Eye (tissue), 1 donor: Measurements from ENCODE around the gene TMCC1.
A peak's percentile ranks its signal among the peaks of the same experiment; 100 is the strongest.
"Not testable (repeated sequence)": the region's sequence is repeated elsewhere in the genome, so short reads cannot be mapped to it uniquely, and the experiment has no call there.

Source experiments
- DNase-seq: peaks from one replicate; pipeline ENCODE4 v3.0.0-alpha.2; 2015

TMCC1 gene

DNA sequence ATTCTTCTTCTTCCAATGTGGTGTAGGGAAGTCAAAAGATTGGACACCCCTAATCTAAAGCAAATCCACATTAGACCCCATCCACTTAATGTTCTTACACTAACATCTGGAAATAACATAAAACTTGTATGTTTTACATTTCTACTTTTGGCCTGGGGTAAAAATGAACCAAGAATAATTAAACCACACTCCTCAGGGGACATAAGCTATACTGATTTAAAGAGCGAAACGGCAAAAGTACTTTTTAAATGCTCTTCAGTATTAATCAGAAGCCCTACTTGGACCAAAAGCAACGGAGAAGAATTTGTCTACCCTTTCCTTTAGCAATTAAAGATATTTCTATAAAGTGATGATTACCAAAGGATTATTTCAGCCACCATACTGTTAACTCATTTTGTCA lies 123.9 kb downstream of the TMCC1 start:
- DNase-seq: no peak

DNA sequence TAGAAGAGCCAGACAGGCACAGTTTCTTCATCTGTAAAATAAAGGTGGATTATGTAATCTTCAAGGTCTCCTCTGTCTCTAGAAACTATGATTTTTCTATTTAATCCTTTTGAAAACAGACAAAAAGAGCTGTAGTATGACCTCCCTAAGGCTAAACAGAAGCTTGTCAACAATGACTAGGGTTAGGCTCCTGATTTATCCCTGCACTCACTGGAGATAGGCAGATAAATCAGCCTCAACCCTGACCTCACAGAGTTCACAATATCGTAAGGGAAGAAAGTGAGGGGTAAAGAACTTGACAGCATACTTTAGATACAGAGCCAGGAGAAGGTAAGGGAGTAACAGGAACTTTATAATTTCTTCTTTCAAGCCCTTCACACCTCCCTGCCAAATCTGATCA lies 124.8 kb downstream of the TMCC1 start:
- no peak for DNase-seq

DNA sequence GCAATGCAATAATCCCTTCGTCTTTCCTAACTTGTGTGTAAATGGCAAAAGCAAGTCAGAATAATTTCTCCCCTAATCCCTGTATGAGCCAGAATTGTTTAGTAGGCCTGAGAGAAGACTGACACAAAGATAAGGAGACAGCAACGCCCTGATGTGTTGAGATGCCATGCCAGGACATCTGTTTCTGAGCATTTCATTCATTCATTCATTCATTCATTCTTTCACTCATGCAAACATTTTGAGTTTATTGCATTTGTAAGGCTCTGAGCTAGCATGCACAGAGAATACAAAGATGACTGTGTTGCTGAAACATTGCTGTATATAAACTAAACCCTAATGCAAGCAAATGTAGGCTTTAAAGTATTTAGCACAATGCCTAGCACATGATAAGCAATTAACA lies 127.4 kb downstream of the TMCC1 start:
- DNase-seq: no peak

DNA sequence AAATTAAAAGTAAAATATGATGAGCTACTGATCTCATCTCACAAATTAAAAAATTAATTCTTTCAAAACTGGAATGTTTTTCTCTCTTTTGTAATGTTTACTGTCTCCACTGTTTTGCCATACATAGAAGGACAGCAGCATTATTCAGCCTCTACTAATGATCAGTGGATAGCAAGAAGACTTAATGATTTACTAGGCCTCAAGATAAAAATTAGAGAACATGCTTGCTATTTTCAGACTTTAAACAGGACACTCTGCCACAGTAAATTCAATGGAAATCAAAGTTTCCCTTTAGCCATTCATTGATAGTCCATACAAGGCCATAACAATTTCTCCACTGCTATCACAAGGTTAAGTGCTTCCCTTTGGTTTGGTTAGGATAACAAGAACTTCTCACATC lies 129.4 kb downstream of the TMCC1 start:
- DNase-seq: no peak

DNA sequence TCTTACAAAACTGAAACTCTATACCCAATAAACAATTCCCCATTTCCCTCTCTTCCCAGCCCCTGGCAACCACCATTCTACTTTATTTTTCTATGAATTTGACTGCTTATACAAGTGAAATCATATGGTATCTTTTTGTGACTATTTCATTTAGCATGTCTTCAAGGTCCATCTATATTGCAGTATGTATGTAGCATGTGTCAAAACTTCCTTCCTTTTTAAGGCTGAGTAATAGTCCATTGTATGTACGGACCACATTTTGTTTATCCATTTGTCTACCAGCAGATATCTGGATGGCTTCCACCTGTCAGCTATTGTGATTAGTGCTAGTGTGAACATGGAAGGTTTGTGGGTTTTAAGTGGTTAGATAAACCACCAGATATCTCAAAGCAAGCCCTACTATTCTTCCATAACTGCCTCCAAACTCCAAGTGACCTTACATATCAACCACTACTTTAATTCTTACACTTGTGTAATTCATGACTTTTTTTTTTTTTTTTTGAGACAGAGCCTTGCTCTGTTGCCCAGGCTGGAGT lies 134.7 kb downstream of the TMCC1 start:
- no peak for DNase-seq

DNA sequence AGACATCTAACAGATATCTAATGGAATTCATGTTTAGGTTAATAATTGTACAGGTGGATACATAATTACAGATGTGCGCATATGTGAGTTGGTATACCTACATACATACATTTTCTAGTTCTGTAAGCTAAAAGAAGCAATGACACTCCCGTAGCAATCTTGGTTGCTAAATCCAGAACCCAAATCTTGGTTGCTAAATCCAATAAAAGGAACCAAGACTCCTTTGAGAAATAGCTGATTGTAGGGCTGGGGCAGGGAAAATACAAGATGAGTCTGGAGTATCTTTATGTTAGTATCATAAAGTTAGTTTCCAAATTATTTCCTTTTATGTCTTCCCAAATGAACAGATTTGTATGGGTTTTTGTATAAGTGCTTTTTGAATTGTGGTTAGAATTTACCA lies 135.2 kb downstream of the TMCC1 start:
- DNase-seq: no peak

DNA sequence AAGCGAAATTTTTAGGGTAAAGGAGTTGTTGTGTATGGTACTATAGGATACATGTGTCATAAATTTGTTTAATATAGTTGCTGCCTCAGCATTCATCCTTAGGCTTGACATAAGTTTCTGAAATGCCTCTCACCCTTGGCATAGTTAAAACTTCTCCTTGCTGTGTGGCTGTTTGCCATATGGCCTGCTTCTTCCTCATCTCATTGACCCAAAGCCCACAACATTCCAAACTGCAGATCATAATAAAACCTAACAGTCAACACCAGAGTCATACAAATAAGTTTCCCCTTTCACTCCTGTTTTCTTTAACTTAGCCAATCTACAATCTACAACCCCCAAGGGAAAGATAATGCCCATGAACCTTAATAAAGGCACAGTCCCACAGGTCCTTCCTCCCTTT lies 136.6 kb downstream of the TMCC1 start:
- DNase-seq: no peak

DNA sequence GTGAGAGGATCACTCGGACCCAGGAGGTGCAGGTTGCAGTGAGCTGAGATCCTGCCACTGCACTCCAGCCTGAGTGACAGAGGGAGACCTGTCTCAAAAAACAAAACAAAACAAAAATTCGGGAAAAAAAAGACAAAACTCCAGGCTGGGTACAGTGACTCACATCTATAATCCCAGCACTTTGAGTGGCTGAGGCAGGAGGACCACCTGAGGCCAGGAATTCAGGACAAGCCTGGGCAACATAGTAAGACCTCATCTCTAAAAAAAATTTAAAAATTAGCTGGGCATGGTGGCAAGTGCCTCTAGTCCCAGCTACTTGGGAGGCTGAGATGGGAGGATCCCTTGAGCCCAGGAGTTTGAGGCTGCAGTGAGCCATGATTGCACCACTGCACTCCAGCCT lies 142.4 kb downstream of the TMCC1 start:
- not testable (repeated sequence) for DNase-seq

DNA sequence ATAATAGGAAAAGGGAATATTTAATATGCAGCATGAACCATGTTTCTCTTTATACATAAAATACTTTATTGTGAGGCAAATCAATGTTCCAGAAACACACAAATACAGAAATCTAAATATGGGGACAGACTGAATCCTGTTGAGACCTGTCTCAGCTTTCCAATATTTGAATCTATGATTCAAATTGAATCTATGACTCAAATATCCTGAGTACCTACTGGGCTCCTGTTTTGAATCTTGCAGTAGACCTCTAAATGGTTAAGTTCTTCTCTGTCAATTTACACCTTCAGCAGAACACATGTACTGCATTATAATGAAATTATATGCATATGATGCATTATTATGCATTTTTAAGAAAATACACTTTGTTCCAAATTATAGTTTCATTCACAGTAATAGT lies 143.8 kb downstream of the TMCC1 start:
- DNase-seq: no peak

DNA sequence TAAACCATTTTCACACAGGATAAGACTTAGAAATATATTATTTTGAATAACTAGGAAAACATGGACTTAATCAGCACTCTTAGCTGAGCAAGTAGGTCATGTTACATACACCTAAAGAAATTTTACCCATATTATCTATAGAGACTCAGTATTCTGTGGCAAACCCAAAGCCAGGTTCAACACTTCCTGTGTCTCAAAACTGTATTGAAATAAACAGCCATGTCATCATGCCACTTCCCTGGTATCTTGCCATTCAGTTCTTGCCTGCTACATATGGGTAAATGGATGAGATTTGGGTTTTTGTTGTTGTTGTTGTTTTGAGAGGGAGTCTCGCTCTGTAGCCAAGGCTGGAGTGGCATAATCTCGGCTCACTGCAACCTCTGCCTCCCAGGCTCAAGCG lies 145.5 kb downstream of the TMCC1 start:
- no peak for DNase-seq

DNA sequence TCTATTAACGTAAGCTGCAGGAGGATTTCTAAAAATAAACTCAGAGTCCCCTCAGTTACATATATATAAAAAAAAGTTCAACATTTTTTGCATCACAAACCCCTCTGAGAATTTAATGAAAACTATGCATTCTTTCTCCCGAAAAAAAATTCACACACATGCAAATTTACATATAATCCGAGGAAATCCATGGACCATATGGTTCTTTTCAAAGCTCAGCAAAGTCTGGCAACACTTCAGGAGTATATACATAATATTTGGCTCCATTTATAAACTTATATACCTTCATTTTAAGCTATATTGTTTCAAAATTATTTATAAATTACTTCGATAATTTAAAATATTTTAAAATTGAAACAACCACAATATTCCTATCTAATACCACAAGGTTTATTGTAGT lies 146.4 kb downstream of the TMCC1 start:
- no peak for DNase-seq

DNA sequence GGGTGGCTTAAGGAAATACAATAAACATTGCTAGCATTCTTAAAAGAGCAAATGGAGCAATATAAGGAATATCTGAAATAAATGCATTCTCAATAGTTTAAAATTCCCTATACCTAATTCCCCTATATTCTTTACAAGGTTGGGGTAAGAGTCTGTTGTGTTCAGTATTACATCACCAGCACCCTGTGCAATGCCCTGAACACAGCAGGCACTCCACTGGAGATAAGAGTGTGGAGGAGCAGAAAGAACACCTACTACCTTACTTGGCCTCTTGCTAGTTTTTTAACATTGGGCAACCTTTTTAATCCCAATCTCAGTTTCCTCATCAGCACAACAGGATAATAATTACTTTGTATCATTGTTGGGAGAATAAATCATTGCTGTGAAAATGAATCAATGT lies 146.9 kb downstream of the TMCC1 start:
- DNase-seq: no peak

DNA sequence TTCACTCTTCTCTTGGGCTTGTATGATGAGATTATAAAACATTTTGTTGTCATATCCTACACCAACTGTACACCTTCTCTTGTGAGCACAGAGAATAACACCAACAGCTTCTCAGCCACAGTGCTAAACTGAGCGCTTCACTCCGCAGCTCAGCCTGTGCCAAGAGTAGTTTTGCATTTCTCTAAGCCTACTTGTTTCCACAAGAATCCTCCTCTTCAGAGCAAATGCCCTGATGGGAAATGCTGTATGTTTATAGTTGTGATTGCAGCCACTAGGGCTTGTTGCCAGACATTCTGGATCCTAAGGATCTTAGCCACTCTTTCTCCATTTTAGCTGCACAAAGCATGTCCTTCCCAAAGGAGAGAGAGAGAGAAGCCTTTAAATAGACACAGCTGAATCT lies 148.3 kb downstream of the TMCC1 start:
- DNase-seq: peak; percentile 38

DNA sequence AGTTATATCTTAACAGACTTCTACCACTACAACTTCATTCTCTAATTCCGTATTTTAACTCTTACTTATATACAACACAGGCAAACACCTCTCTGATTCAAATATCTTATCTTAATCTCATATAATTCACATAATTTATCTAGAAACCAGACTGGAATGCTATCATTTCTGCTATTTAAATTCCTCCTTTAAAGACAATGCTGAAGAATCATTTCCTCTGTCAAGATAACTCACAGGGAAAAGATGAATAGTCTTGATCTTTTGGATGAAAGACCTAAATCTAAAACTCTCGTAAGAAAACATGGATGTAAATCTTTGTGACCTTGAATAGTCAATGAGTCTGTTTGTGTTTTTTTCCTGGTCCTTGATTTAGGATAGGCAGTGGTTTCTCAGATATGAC lies 151.7 kb downstream of the TMCC1 start:
- no peak for DNase-seq

DNA sequence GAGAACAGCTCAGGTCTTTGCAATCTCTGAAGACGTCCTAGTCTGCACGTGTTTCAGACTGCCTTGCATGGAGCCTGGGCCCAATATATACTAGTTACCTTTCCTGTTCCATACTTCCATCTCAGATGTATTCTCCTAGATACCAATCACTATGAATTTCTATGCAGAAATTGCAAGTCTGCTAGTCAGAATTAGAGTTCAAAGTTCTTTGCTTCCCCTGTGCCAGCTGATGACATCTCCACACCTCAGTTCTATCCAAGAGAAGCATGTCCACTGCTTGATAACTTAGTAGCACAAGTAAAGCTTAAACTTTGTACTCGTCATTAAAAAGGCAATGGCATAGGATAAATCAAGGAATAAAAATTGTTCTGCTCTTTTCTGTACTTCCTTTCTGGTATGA lies 153.4 kb downstream of the TMCC1 start:
- no peak for DNase-seq

DNA sequence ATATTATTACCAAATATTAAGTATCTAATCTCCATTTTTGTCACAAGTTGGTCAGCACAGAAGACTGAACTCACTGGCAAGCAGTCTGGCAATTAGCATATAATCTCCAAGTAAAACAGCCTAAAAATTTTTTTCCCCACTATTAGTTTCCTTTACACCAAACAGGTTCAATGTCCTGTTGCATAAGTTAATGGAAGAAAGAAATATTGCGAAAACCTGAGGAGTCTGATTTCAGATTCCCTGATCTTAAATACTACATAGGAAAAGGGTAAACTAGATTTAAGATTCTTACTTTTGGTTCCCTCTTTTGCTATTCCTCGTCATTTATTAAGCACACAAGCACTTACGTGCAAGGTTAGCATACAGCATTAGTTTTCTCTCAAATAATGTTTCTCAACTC lies 153.9 kb downstream of the TMCC1 start:
- DNase-seq: no peak

DNA sequence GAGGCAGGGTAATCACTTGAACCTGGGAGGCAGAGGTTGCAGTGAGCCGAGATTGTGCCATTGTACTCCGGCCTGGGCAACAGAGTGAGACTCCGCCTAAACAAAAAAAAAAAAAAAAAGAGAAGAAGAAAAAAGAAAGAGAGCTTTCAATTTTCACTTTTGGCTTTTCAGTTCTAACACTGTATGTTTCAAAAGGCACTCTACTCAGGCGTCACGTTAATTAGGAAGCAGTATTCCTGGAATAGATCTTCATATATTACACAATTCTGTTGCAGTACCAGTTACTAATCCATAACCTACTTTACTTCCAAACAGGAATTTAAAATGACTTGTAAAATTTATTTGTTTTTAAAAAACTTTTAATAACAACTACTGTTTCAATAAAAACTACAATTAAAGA lies 155.3 kb downstream of the TMCC1 start:
- no peak for DNase-seq

DNA sequence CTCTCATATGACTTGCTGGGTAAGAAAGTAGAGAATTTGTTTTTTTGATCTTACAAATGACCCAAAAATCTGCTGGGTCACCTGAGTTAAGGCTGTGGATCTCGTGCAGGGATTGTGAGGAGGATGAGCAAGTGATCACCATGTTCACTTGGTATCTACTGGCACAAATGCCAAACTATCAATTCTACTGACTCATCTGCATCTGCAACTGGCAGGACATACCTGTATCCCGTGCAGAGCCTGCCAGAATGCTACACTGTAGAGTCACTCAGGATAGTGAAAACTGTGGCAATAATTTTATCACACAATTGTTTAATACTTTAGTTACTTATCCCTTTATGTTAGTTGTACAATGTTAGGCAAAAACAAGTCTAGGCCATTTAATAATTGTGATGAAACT lies 157.4 kb downstream of the TMCC1 start:
- no peak for DNase-seq

DNA sequence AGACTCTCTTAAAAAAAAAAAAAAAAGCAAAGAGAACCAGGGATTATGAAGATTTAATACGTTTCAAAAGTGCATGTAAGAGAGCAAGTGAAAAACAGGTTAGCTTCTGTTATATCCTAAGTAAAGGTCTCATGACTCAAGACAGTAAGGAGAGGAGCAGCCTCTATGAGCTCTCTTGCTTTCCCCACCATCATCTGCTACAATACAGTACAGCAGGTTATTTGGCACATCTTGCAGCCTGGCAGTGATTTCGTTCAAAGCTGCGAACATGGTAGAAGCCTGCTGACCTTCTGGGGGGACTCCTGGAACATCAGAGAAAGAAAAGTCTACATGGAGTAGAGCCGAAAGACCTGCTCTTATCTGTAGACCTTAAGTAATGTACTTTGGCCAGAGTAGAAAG lies 157.9 kb downstream of the TMCC1 start:
- no peak for DNase-seq

DNA sequence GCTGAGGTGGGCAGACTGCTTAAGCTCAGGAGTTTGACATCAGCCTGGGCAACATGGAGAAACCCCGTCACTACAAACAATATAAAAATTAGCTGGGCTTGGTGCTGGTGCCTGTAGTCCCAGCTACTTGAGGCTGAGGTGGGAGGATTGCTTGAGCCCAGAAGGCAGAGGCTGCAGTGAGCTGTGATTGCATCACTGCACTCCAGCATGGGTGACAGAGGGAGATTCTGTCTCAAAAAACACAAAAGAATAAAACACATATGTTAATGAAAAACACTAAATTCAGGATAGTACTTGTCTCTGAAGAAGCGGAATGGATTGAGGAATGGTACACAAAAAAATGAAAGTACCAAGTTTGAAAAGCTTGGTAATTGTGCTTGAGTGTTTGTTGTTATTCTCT lies 159.1 kb downstream of the TMCC1 start:
- no peak for DNase-seq

DNA sequence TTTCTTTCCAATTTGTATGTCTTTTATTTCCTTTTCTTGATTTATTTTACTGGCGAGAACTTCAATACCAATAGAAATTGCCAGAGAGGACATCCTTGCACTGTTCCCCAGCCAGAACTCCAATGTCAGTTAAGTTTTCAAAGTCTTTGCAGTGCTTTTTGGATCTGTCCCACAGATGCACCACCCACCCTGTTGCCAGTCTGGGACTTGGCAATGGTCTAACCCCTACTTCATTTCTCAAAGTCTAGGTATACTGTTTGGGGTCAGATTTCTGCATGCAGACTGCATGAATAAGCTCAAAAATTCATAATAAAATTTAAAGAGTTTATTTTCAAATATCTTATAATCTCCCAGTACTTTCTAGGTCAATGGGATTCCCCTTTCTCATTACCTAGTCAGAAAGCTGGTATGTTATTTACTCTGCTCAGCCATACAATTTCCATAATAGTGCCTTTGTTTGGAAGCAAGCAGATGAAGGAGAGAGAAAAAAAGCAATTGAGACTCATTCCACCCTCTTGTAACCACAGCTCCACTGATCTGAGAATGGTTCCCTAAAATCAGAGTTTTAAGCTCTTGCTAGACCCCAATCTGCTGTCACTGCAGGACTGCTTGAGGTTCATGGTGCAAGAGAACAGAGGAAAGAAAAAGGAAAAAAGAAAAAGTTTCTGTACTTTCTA lies 161.2 kb downstream of the TMCC1 start:
- DNase-seq: no peak

DNA sequence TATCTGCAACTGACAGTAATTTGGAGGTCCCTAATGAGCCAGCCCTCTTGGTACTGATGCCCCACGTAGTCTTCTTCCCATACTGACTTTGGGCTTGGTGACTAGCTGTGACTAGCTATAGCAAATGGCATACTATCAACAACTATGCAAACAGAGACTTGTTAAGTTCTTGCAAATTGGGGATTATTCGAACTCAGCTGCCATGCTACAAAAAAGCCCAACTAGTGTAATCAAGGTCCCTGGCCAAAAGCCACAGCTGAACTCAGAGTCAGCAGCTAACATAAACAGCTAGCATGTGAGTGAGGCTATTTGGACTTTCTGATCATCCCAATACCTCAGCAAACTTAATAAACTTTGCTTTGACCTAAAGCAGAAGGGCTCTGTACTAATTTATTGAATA lies 165.8 kb downstream of the TMCC1 start:
- DNase-seq: no peak

DNA sequence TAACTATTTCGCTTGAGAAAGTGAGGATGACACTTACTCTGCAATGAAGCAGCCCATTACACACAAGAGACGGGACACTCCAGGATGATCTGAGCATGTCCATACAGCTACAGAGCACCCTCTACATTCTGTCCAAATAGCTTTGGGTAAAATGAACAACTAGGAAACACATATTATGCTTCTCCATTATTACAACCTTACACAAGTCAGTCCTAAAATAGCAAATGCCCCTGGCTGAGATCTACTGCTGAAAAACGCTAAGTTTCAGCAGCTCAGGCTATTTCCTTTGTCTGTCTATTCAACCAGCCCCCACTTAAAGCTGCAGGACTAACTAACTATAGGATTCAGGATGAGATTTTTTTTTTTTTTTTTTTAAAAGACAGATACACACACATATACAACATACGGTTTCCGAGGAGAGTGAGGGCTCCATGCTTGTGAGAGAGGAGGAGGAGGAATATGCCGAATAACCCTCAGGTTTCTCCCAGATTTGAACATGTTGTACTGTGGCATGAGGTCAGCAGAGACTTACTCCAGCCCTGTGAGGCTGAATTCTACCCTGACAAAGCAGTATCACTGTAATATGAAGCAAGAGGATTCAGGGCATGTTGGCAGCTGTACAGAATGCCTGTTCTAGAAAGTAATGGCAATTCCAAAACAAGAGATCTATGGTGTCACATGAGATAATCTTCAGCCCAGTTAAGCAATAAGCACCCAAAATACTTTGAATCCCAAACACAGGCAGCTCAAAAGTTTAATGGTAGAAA lies 169.8 kb downstream of the TMCC1 start:
- peak; percentile 45 for DNase-seq

DNA sequence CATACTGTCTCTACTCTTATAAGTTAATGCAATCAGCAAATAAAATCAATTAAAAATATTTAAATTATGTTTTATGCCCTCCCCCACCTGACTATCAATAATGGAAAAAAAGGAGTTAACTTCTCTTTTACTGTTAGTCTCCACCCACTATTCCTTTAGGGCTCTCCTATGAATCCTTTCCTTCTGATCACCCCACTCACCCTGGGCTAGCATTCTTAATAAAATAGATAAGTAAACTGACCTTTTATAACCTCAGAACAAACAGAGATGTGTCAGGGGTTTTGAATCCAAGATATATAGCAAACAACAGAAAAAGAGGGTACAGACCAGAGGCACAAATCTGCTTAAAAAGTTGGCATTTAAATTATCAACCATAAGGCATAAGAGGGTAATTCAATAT lies 171.0 kb downstream of the TMCC1 start:
- no peak for DNase-seq

DNA sequence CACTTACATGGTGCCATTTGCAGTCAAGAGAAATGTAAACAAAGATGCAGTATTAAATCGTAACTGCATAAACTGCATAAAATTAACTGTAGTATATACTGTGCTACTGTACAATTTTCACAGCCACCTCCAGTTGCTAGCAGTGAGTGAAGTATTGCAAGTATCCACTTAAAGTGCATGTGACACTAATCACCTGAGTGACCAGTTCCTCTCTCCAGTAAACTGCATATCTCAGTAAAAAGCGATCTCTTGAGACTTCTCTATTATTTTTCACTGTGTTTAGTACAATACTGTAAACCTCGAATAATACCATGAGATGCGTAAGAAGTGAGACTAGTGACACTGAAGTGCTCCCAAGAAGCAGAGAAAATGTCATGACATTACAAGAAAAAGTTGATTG lies 175.3 kb downstream of the TMCC1 start:
- no peak for DNase-seq
